GM12878 (cell line): ENCODE results near the gene CERCAM. TPM values are rescaled to one million over a fixed set of nuclear protein-coding genes. Genes with fewer than 3 reads are reported as not detected.

Experiments used
- ATAC-seq: fragments of 200-7000 bp; cut with Tn5 transposase; 3 replicates; pipeline ENCODE4 v1.9.1; 2020; ENCODE audit warnings: mild to moderate bottlenecking, moderate library complexity
- BruUV-seq: library from RNA; stranded (reverse); fragments of 400-500 nt; replicated peaks from 2 replicates; lab custom pipeline; 2021; lab: Mats Ljungman, UMichigan
- CTCF ChIA-PET: fragments of 300-600 bp; sonication (Branson Sonifier 250); formaldehyde crosslinking; extraction: SDS; loops from one replicate; lab custom pipeline; 2021; ENCODE audit warnings: inconsistent platforms; lab: Yijun Ruan, JAX
- POLR2A ChIA-PET: fragments of 350-600 bp; formaldehyde crosslinking; extraction: SDS; loops from one replicate; lab custom pipeline; 2021; ENCODE audit warnings: inconsistent platforms; lab: Charles Lee
- RAD21 ChIA-PET: fragments of 300-600 bp; sonication (Branson Sonifier 250); formaldehyde crosslinking; loops from one replicate; lab custom pipeline; 2023; ENCODE audit warnings: antibody characterized with exemption; ENCODE audit not compliant: unreplicated experiment; lab: Charles Lee
- SMC1A ChIA-PET: fragments of 300-600 bp; sonication (Branson Sonifier 250); formaldehyde crosslinking; loops from one replicate; lab custom pipeline; 2023; ENCODE audit not compliant: unreplicated experiment, uncharacterized antibody; lab: Charles Lee
- DNase-seq: peaks from one replicate; pipeline ENCODE4 v3.0.0-alpha.2; 2011; ENCODE audit warnings: low read depth, low spot score
- FAIRE-seq: peaks from 3 replicates; lab custom pipeline; 2011; peaks lifted over from hg19 to GRCh38; lab: Jason Lieb, UNC
- H2AFZ ChIP-seq: 2 replicates; pipeline ENCODE4 v1.6.0; 2011; ENCODE audit warnings: low read depth, low read length, control low read depth; ENCODE audit not compliant: control insufficient read depth
- H3K27ac ChIP-seq: 2 replicates; pipeline ENCODE4 v1.5.1; 2011; ENCODE audit warnings: control low read depth; ENCODE audit not compliant: control insufficient read depth, insufficient read depth
- H3K27me3 ChIP-seq, 2 experiments: replicated peaks in 1 of 2; 2 replicates each; pipeline versions ENCODE4 v1.6.0 to v1.6.1; 2011; ENCODE audit warnings: low read length in 1 of 2; ENCODE audit not compliant: control insufficient read depth in 2 of 2, insufficient read depth in 2 of 2
- H3K36me3 ChIP-seq, 2 experiments: 2 replicates each; pipeline ENCODE4 v1.5.1; 2011; ENCODE audit warnings: low read length in 1 of 2; ENCODE audit not compliant: control insufficient read depth in 2 of 2, insufficient read depth in 2 of 2
- H3K4me1 ChIP-seq: 2 replicates; pipeline ENCODE4 v1.6.1; 2011; ENCODE audit warnings: mild to moderate bottlenecking, low read length, moderate library complexity, mixed read lengths; ENCODE audit not compliant: control insufficient read depth, insufficient read depth
- H3K4me2 ChIP-seq: 2 replicates; pipeline ENCODE4 v1.6.0; 2011; ENCODE audit warnings: control low read depth; ENCODE audit not compliant: control insufficient read depth, insufficient read depth
- H3K4me3 ChIP-seq: fragments of 200-600 bp; sonication (generic); 2 replicates; pipeline ENCODE4 v1.5.1; 2016
- H3K79me2 ChIP-seq: 2 replicates; pipeline ENCODE4 v1.6.0; 2011; ENCODE audit warnings: low read length; ENCODE audit not compliant: control insufficient read depth, insufficient read depth
- H3K9ac ChIP-seq: 2 replicates; pipeline ENCODE4 v1.8.0; 2011; ENCODE audit warnings: low read length, control low read depth, mixed read lengths; ENCODE audit not compliant: control insufficient read depth, insufficient read depth
- H3K9me3 ChIP-seq: replicated peaks from 3 replicates; pipeline ENCODE4 v1.5.1; 2011; ENCODE audit warnings: mild to moderate bottlenecking, low read length; ENCODE audit not compliant: control insufficient read depth, insufficient read depth
- H4K20me1 ChIP-seq: 2 replicates; pipeline ENCODE4 v1.6.0; 2011; ENCODE audit not compliant: control insufficient read depth, insufficient read depth
- EP300 ChIP-seq, 2 experiments: fragments of 150-350 bp in 1 of 2; IDR thresholded peaks; 2 replicates each; pipeline ENCODE4 v1.6.1; 2011 to 2012; ENCODE audit warnings: low read depth in 2 of 2, low read length in 2 of 2, borderline replicate concordance in 1 of 2, improper control_type of control experiment in 1 of 2, inconsistent platforms in 1 of 2; ENCODE audit not compliant: control insufficient read depth in 1 of 2
- KDM1A ChIP-seq: fragments of 200-600 bp; sonication (generic); IDR thresholded peaks from 2 replicates; pipeline ENCODE4 v1.6.1; 2016; ENCODE audit warnings: borderline replicate concordance
- MEF2B ChIP-seq: fragments of 450-650 bp; IDR thresholded peaks from 2 replicates; pipeline ENCODE4 v1.6.1; 2018; ENCODE audit warnings: mild to moderate bottlenecking, moderate library complexity; ENCODE audit not compliant: partially characterized antibody, poor library complexity, severe bottlenecking
- RAD51 ChIP-seq: fragments of 450-650 bp; IDR thresholded peaks from 2 replicates; pipeline ENCODE4 v1.6.1; 2016; ENCODE audit warnings: moderate library complexity, mild to moderate bottlenecking, inconsistent platforms
- SMARCA5 ChIP-seq: fragments of 450-650 bp; IDR thresholded peaks from 2 replicates; pipeline ENCODE4 v1.6.1; 2017; ENCODE audit warnings: mild to moderate bottlenecking
- TBL1XR1 ChIP-seq: IDR thresholded peaks from 2 replicates; pipeline ENCODE4 v1.6.1; 2012; ENCODE audit warnings: low read depth, low read length, improper control_type of control experiment
- YBX1 ChIP-seq: fragments of 450-650 bp; IDR thresholded peaks from 2 replicates; pipeline ENCODE4 v1.6.1; 2016; ENCODE audit warnings: antibody characterized with exemption
- WGBS: methylation state at CpG from one replicate; pipeline ENCODE4 v1.1.6; 2016; ENCODE audit warnings: low lambda C conversion rate; ENCODE audit not compliant: insufficient replicate concordance, insufficient coverage; ENCODE audit errors: missing lambda C conversion rate; 5-methylcytosine and 5-hydroxymethylcytosine counted together
- in situ Hi-C: fragments of 300-500 bp; cut with MboI; formaldehyde crosslinking; loops from 9 replicates; pipeline ENCODE4 v1.14.3; 2018; ENCODE audit warnings: mixed read lengths
- intact Hi-C: fragments of 100-400 bp; cut with micrococcal nuclease; formaldehyde crosslinking; loops from one replicate; pipeline ENCODE4 v1.14.2; 2022; ENCODE audit not compliant: unreplicated experiment
- polyA plus RNA-seq, 11 experiments: library from polyadenylated mRNA; depleted of rRNA in 4 of 11; unstranded in 6 of 11; stranded (reverse) in 5 of 11; fragments of >200 nt; fragmentation: Nextera tagmentation in 4 of 11; fragmentation: Illumina TruSeq in 1 of 11; extraction: Ambion mirVana in 4 of 11; extraction: Trizol in 1 of 11; gene quantifications; 1 replicate in 1 of 11; 2 replicates in 10 of 11; pipeline versions ENCODE4 v1.2.1 to v1.2.3, GENCODE V29; 2011 to 2016; ENCODE audit warnings: inconsistent platforms in 2 of 11, missing spikeins in 2 of 11, low read depth in 1 of 11
- total RNA-seq, 4 experiments: library from RNA; depleted of rRNA in 3 of 4; stranded (reverse); fragments of >200 nt in 3 of 4; fragmentation: Illumina TruSeq in 1 of 4; extraction: Trizol in 1 of 4; gene quantifications; 2 replicates each; pipeline versions ENCODE4 v1.2.1 to v1.2.3, GENCODE V29; 2013 to 2021
- TF ChIP-seq, protein P1 (sequence below): IDR thresholded peaks from 2 replicates; pipeline ENCODE4 v1.6.1; 2011; ENCODE audit warnings: borderline replicate concordance, low read depth, mild to moderate bottlenecking, moderate library complexity, mixed read lengths, low read length; ENCODE audit not compliant: insufficient read depth; ENCODE audit errors: extremely low read length
- TF ChIP-seq, protein P2 (sequence below): IDR thresholded peaks from 2 replicates; pipeline ENCODE4 v1.6.1; 2012; ENCODE audit warnings: mild to moderate bottlenecking, low read depth, low read length
- TF ChIP-seq, protein P3 (sequence below): IDR thresholded peaks from 2 replicates; pipeline ENCODE4 v1.6.1; 2012; ENCODE audit warnings: low read depth, low read length, improper control_type of control experiment

Gene CERCAM
- total and polyA plus RNA-seq, 10 of the 15 experiments (the other 5 are each of a cell fraction or from before 2014, with no cell fraction given): 0.05 to 6.7 (median 0.71) TPM

DNA sequence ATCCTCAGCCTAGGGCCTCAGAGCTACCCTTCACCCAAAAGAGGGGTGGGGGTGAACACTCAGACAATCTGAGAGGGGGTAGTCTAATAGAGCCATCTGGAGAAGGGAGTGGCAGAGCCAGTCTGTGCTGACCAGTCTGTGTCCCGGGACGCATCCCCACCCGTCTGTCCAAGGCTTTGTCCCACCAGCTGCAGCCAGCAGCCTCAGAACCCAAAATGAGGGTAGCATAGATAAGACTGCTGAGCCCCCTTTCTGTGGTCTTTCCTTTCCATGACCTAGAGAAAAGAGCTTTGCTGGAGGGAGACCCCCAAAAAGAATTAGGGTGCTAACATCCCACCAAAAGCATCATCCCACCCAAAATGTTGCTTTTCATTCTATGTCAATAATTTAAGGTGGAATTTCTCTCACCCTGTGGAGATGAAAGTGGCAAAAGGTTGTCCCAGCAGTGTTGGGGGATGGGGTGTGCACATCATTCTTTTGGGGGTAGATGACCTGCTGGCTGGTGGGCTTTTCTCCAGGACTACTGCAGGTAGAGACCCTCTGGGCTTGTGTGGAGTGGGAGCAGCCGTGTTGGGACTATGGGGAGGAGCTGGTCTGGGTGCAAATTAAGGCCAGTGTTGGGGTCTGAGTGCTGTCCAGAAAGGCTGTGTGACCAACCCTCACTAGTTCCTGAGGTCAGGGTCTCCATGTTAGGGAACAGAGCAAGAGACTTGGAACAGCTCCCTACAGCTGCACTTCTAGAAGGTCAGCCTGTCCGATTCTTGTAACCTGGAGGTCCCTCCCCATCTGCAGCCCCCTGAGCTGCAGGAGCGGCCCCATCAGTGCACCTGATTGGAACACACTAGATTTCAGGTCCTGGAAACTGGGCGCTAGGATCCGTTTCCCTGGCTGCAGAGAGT is 29.6 kb upstream of the CERCAM start:
- RAD21 ChIA-PET: no interaction called here
- Histone ChIP-seq H3K27ac (no peak overlapping the region), H4K20me1 (no peaks in the 10 kb centered on the region), H3K27me3 (no peaks in the 10 kb centered on the region), H3K9ac (no peak overlapping the region), H3K4me2 (no peak overlapping the region), H2AFZ (no peak overlapping the region), H3K9me3 (no peaks in the 10 kb centered on the region), H3K79me2 (no peaks in the 10 kb centered on the region), H3K36me3 (peaks cover 2 to 20% of the 10 kb centered on the region in 2 experiments; a peak in 3 of 4 replicates), H3K4me1 (no peaks in the 10 kb centered on the region), H3K4me3 (no peak overlapping the region)
- 93% methylated on average over 8 of the region's 8 CpGs for WGBS
- no TSS peak for BruUV-seq
- SMC1A ChIA-PET: no interaction called here
- FAIRE-seq (no peak), ATAC-seq (no peak), DNase-seq (no peak)
- in situ Hi-C loops (no loop called here), intact Hi-C loops (no loop called here)
- POLR2A ChIA-PET: no interaction called here
- CTCF ChIA-PET: interaction anchor here (0.5 kb wide), 1 partner anchor 258 kb away, joined by 3 read pairs; no protein-coding TSS in a partner anchor
- no peak for TF ChIP-seq MEF2B
- TF ChIP-seq EP300 (IDR thresholded peaks at IDR 0.05; ENCODE audit: borderline replicate concordance in 1 of 2, control insufficient read depth in 1 of 2, low read depth in 2 of 2, low read length in 2 of 2): no peak
- TF ChIP-seq, protein P1, sequence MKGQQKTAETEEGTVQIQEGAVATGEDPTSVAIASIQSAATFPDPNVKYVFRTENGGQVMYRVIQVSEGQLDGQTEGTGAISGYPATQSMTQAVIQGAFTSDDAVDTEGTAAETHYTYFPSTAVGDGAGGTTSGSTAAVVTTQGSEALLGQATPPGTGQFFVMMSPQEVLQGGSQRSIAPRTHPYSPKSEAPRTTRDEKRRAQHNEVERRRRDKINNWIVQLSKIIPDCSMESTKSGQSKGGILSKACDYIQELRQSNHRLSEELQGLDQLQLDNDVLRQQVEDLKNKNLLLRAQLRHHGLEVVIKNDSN: no peak
- TF ChIP-seq KDM1A: no peak
- no peak for TF ChIP-seq RAD51
- no peak for TF ChIP-seq SMARCA5
- TF ChIP-seq YBX1: no peak
- no peak for TF ChIP-seq TBL1XR1
- TF ChIP-seq, protein P2, sequence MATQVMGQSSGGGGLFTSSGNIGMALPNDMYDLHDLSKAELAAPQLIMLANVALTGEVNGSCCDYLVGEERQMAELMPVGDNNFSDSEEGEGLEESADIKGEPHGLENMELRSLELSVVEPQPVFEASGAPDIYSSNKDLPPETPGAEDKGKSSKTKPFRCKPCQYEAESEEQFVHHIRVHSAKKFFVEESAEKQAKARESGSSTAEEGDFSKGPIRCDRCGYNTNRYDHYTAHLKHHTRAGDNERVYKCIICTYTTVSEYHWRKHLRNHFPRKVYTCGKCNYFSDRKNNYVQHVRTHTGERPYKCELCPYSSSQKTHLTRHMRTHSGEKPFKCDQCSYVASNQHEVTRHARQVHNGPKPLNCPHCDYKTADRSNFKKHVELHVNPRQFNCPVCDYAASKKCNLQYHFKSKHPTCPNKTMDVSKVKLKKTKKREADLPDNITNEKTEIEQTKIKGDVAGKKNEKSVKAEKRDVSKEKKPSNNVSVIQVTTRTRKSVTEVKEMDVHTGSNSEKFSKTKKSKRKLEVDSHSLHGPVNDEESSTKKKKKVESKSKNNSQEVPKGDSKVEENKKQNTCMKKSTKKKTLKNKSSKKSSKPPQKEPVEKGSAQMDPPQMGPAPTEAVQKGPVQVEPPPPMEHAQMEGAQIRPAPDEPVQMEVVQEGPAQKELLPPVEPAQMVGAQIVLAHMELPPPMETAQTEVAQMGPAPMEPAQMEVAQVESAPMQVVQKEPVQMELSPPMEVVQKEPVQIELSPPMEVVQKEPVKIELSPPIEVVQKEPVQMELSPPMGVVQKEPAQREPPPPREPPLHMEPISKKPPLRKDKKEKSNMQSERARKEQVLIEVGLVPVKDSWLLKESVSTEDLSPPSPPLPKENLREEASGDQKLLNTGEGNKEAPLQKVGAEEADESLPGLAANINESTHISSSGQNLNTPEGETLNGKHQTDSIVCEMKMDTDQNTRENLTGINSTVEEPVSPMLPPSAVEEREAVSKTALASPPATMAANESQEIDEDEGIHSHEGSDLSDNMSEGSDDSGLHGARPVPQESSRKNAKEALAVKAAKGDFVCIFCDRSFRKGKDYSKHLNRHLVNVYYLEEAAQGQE: no peak
- TF ChIP-seq, protein P3, sequence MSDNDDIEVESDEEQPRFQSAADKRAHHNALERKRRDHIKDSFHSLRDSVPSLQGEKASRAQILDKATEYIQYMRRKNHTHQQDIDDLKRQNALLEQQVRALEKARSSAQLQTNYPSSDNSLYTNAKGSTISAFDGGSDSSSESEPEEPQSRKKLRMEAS: no peak
